ENCODE data around the gene TSPAN5.

DNA sequence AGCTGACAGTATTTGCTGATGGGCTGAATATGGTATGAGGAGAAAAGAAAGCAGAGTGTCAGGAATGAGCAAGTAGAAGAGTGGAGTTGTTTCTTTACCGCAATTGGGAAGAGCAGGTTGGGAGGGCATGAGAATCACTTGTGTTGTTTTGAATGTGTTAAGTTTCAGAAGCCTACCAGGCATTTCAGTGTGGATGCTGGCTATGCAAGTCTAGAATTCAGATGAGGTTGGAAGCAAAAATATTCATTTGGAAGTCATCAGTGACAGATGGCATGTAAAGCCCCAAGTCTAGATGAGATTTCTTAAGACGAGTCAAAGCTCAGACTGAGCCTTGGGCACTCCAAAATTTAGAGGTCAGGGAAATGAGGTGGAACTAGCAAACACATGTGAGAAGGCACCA, 156.4 kb downstream of the TSPAN5 start:
- TF ChIP-seq, protein P1, sequence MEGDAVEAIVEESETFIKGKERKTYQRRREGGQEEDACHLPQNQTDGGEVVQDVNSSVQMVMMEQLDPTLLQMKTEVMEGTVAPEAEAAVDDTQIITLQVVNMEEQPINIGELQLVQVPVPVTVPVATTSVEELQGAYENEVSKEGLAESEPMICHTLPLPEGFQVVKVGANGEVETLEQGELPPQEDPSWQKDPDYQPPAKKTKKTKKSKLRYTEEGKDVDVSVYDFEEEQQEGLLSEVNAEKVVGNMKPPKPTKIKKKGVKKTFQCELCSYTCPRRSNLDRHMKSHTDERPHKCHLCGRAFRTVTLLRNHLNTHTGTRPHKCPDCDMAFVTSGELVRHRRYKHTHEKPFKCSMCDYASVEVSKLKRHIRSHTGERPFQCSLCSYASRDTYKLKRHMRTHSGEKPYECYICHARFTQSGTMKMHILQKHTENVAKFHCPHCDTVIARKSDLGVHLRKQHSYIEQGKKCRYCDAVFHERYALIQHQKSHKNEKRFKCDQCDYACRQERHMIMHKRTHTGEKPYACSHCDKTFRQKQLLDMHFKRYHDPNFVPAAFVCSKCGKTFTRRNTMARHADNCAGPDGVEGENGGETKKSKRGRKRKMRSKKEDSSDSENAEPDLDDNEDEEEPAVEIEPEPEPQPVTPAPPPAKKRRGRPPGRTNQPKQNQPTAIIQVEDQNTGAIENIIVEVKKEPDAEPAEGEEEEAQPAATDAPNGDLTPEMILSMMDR (conservative IDR thresholded peaks at IDR 0.05) = no peak
- no peak for TF ChIP-seq ZFX (IDR thresholded peaks at IDR 0.05)
